ENCODE results near the gene SLC7A11. TPM values are rescaled to one million over a fixed set of nuclear protein-coding genes. Genes with fewer than 3 reads are reported as not detected.

SLC7A11 gene
- total RNA-seq, 1 donor from 2014 or later = 0.75 TPM

GRCh38 chr4:138236037-138236436 lies 6.1 kb downstream of the SLC7A11 start:
- peak overlapping the region; percentile 16 to 57 for H3K27ac ChIP-seq

DNA sequence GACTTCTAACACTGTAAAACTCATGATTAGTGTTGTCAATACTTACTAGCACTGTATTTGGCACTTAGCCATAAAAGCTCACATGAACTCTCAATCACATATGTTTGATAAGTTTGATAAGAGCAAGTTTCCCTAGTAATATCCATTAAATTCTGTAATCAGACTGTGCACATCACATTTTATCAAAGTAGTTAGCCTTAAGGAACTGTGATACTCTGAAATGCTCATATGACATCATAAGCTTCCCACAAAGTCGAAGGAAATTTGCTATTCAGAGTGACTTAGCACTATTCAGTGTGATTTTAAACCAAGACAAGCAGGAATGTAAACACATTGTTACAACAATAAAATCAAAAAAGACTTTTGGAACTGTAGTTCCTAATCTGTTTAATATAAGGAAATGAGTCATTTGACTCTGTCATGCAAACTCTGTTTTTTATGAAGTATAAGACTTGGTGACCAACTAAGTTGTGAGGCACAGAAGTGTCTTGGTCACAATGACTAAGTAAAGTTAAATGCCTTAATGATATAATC lies 6.7 kb downstream of the SLC7A11 start:
- no peak for DNase-seq (ENCODE audit: low spot score in 2 of 2)
- intact Hi-C loops (cut with DNase I) = no loop called here
- peak overlapping the region; percentile 16 to 57 for H3K27ac ChIP-seq
- no peaks in the 10 kb centered on the region for H3K36me3 ChIP-seq
- H3K9me3 ChIP-seq = no peaks in the 10 kb centered on the region
- TF ChIP-seq, protein P1, sequence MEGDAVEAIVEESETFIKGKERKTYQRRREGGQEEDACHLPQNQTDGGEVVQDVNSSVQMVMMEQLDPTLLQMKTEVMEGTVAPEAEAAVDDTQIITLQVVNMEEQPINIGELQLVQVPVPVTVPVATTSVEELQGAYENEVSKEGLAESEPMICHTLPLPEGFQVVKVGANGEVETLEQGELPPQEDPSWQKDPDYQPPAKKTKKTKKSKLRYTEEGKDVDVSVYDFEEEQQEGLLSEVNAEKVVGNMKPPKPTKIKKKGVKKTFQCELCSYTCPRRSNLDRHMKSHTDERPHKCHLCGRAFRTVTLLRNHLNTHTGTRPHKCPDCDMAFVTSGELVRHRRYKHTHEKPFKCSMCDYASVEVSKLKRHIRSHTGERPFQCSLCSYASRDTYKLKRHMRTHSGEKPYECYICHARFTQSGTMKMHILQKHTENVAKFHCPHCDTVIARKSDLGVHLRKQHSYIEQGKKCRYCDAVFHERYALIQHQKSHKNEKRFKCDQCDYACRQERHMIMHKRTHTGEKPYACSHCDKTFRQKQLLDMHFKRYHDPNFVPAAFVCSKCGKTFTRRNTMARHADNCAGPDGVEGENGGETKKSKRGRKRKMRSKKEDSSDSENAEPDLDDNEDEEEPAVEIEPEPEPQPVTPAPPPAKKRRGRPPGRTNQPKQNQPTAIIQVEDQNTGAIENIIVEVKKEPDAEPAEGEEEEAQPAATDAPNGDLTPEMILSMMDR (IDR thresholded peaks at IDR 0.05) = no peak
- no peak overlapping the region for H3K4me3 ChIP-seq
- no peaks in the 10 kb centered on the region for H3K27me3 ChIP-seq
- no peaks in the 10 kb centered on the region for H3K4me1 ChIP-seq

More at GRCh38 chr4:138236037-138236436, 6.1 kb downstream of the SLC7A11 start:
- intact Hi-C loops (cut with DNase I) = no loop called here
- Histone ChIP-seq H3K36me3 (no peaks in the 10 kb centered on the region), H3K27me3 (no peaks in the 10 kb centered on the region), H3K4me1 (no peaks in the 10 kb centered on the region), H3K9me3 (no peaks in the 10 kb centered on the region), H3K4me3 (no peak overlapping the region)
- no peak for DNase-seq (ENCODE audit: low spot score in 2 of 2)
- TF ChIP-seq, protein P1 (IDR thresholded peaks at IDR 0.05) = no peak

GRCh38 chr4:138234248-138234647 lies 7.9 kb downstream of the SLC7A11 start:
- DNase-seq (ENCODE audit: low spot score in 2 of 2) = no peak
- intact Hi-C loops (cut with DNase I) = no loop called here
- Histone ChIP-seq H3K9me3 (no peaks in the 10 kb centered on the region), H3K27ac (no peak overlapping the region), H3K27me3 (no peaks in the 10 kb centered on the region), H3K4me1 (no peaks in the 10 kb centered on the region), H3K4me3 (no peak overlapping the region), H3K36me3 (no peaks in the 10 kb centered on the region)
- TF ChIP-seq, protein P1 (IDR thresholded peaks at IDR 0.05) = no peak

DNA sequence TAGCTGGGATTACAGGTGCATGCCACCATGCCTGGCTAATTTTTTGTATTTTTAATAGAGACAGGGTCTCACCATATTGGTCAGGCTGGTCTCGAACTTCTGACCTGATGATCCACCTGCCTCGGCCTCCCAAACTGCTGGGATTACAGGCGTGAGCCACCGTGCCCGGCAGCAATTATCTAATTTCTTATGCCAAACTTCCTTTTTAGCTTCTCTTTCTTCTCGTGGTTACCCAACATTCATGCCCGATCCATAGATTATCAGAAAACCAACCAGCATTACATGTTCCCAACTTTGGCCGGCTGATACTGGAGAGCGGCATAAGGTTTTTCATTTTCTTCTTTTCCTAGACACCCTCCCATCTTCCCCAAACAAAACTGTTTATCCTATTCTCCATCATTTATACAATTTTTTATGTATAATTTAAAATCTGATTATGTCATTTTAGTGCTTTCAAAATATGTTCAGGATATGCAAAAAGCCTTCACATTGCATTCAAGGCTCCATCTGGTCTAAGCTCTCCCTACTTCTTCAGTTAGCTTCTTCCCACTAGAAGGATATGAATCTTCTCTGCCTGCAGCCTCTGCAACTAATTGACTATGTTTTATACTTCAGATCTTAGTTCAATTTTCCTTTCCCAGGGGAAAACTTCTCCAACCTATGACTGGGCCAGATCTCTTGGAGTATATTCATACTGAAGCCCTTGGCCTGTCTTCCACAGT lies 8.7 kb downstream of the SLC7A11 start:
- Histone ChIP-seq H3K27ac (no peak overlapping the region), H3K27me3 (no peaks in the 10 kb centered on the region), H3K4me3 (no peak overlapping the region), H3K9me3 (no peaks in the 10 kb centered on the region), H3K36me3 (no peaks in the 10 kb centered on the region), H3K4me1 (no peaks in the 10 kb centered on the region)
- intact Hi-C loops (cut with DNase I) = no loop called here
- DNase-seq (ENCODE audit: low spot score in 2 of 2) = no peak
- TF ChIP-seq, protein P1 (IDR thresholded peaks at IDR 0.05) = no peak

DNA sequence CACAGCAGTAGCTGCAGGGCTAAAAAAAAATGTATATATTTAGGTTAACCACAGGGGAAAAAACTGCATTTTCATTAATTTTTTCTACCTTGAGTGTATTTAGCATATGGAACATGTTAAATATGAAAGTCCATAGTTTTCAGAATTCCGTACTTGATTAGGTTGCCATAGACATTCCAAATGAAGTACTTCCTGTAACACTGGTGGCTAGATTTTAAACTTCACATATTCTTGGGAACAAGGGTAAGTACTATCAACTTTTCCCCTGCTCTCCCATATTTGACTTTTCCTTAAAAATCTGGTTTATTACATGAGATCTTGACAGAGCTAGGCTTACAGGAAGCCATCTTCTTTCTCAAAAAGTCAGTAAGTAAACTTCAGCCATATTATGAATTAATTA lies 9.8 kb downstream of the SLC7A11 start:
- H3K9me3 ChIP-seq = no peaks in the 10 kb centered on the region
- H3K4me1 ChIP-seq = no peaks in the 10 kb centered on the region
- TF ChIP-seq, protein P1 (IDR thresholded peaks at IDR 0.05) = no peak
- DNase-seq (ENCODE audit: low spot score in 2 of 2) = no peak
- no peak overlapping the region for H3K27ac ChIP-seq
- H3K36me3 ChIP-seq = no peaks in the 10 kb centered on the region
- no peaks in the 10 kb centered on the region for H3K27me3 ChIP-seq
- intact Hi-C loops (cut with DNase I) = no loop called here
- no peak overlapping the region for H3K4me3 ChIP-seq

Data from ascending aorta (tissue), 2 donors.